Adrenal gland (tissue), 5 donors: Measurements from ENCODE around the gene TMEM63C.

Experiments used
- POLR2A ChIP-seq, 2 donors: fragments of 450-650 bp; IDR thresholded peaks; one replicate each; pipeline ENCODE4 v1.6.1; 2017; ENCODE audit warnings: antibody characterized with exemption in 2 of 2, mild to moderate bottlenecking in 2 of 2, moderate library complexity in 1 of 2
- TF ChIP-seq, protein P1 (sequence below), 6 experiments: fragments of 450-650 bp in 4 of 6; fragments of 200-600 bp in 2 of 6; sonication (generic) in 1 of 6; IDR thresholded peaks; 1 replicate in 5 of 6; 2 replicates in 1 of 6; pipeline versions ENCODE4 v1.5.1 to v1.8.0; 2016 to 2021; ENCODE audit warnings: antibody characterized with exemption in 6 of 6, mild to moderate bottlenecking in 2 of 6, moderate library complexity in 1 of 6
- donor health status: DM: no; HTN: no; CAD: no.

GRCh38 chr14:77151245-77151644, 30.4 kb upstream of the TMEM63C start:
- TF ChIP-seq, protein P1, sequence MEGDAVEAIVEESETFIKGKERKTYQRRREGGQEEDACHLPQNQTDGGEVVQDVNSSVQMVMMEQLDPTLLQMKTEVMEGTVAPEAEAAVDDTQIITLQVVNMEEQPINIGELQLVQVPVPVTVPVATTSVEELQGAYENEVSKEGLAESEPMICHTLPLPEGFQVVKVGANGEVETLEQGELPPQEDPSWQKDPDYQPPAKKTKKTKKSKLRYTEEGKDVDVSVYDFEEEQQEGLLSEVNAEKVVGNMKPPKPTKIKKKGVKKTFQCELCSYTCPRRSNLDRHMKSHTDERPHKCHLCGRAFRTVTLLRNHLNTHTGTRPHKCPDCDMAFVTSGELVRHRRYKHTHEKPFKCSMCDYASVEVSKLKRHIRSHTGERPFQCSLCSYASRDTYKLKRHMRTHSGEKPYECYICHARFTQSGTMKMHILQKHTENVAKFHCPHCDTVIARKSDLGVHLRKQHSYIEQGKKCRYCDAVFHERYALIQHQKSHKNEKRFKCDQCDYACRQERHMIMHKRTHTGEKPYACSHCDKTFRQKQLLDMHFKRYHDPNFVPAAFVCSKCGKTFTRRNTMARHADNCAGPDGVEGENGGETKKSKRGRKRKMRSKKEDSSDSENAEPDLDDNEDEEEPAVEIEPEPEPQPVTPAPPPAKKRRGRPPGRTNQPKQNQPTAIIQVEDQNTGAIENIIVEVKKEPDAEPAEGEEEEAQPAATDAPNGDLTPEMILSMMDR (IDR thresholded peaks at IDR 0.05): peak in 4 of 6 experiments; percentile 9 to 29 (median 24)
- TF ChIP-seq POLR2A (IDR thresholded peaks at IDR 0.05): no peak
